Neural progenitor cell (in vitro differentiated cells): ENCODE data around the gene ARL17B. TPM values are rescaled to one million over a fixed set of nuclear protein-coding genes. Genes with fewer than 3 reads are reported as not detected.
"Not testable (repeated sequence)": the region's sequence is repeated elsewhere in the genome, so short reads cannot be mapped to it uniquely, and the experiment has no call there.

Source experiments
- DNase-seq: peaks from one replicate; pipeline ENCODE4 v3.0.0-alpha.2; 2016; ENCODE audit warnings: low spot score
- H2AFZ ChIP-seq: fragments of 200-600 bp; sonication (generic); replicated peaks from 2 replicates; pipeline ENCODE4 v1.6.1; 2016; ENCODE audit warnings: antibody characterized with exemption
- H3F3A ChIP-seq: fragments of 200-600 bp; sonication (generic); 2 replicates; pipeline ENCODE4 v1.6.1; 2016; ENCODE audit warnings: antibody characterized with exemption, low read depth
- H3K27ac ChIP-seq: fragments of 200-600 bp; sonication (generic); 2 replicates; pipeline ENCODE4 v1.5.1; 2016; ENCODE audit warnings: mild to moderate bottlenecking
- H3K27me3 ChIP-seq: fragments of 200-600 bp; sonication (generic); 2 replicates; pipeline ENCODE4 v1.6.1; 2016; ENCODE audit warnings: mild to moderate bottlenecking, moderate library complexity
- H3K36me3 ChIP-seq: fragments of 200-600 bp; sonication (generic); 2 replicates; pipeline ENCODE4 v1.5.1; 2016
- H3K4me1 ChIP-seq: fragments of 200-600 bp; sonication (generic); 2 replicates; pipeline ENCODE4 v1.6.1; 2016; ENCODE audit warnings: mixed run types
- H3K4me2 ChIP-seq: fragments of 200-600 bp; sonication (generic); 2 replicates; pipeline ENCODE4 v1.6.1; 2016
- H3K4me3 ChIP-seq: fragments of 200-600 bp; sonication (generic); 2 replicates; pipeline ENCODE4 v1.5.1; 2016
- H3K79me2 ChIP-seq: fragments of 200-600 bp; sonication (generic); 2 replicates; pipeline ENCODE4 v1.6.1; 2016; ENCODE audit warnings: low read depth
- H3K9ac ChIP-seq: fragments of 200-600 bp; sonication (generic); 2 replicates; pipeline ENCODE4 v1.6.1; 2016
- H3K9me3 ChIP-seq: fragments of 200-600 bp; sonication (generic); 2 replicates; pipeline ENCODE4 v1.5.1; 2016; ENCODE audit warnings: low read depth
- H4K20me1 ChIP-seq: fragments of 200-600 bp; sonication (generic); 2 replicates; pipeline ENCODE4 v1.6.1; 2016; ENCODE audit warnings: low read depth
- H3K27ac Mint-ChIP-seq: 3 replicates; pipeline ENCODE4 v1.8.0; 2021; ENCODE audit warnings: mixed read lengths
- H3K27me3 Mint-ChIP-seq: 2 replicates; pipeline ENCODE4 v1.8.0; 2022; ENCODE audit warnings: low read depth, mild to moderate bottlenecking, inconsistent platforms, moderate library complexity, mixed read lengths; ENCODE audit not compliant: insufficient read depth
- H3K36me3 Mint-ChIP-seq: 3 replicates; pipeline ENCODE4 v1.8.0; 2021; ENCODE audit warnings: mixed read lengths
- H3K4me1 Mint-ChIP-seq: 3 replicates; pipeline ENCODE4 v1.8.0; 2021; ENCODE audit warnings: mixed read lengths
- H3K4me3 Mint-ChIP-seq: 3 replicates; pipeline ENCODE4 v1.8.0; 2021; ENCODE audit warnings: mild to moderate bottlenecking, moderate library complexity, mixed read lengths
- H3K9me3 Mint-ChIP-seq: 3 replicates; pipeline ENCODE4 v1.8.0; 2020; ENCODE audit warnings: mixed read lengths
- total RNA-seq: library from RNA; depleted of rRNA; stranded (reverse); fragments of >200 nt; gene quantifications from 2 replicates; pipeline ENCODE4 v1.2.3, GENCODE V29; 2015; ENCODE audit warnings: low replicate concordance
- TF ChIP-seq, protein P1 (sequence below): fragments of 200-600 bp; sonication (generic); IDR thresholded peaks from 2 replicates; pipeline ENCODE4 v1.5.1; 2017; ENCODE audit warnings: antibody characterized with exemption, mild to moderate bottlenecking

The ARL17B gene
- total RNA-seq, 1 donor from 2014 or later: 22.4 TPM

DNA sequence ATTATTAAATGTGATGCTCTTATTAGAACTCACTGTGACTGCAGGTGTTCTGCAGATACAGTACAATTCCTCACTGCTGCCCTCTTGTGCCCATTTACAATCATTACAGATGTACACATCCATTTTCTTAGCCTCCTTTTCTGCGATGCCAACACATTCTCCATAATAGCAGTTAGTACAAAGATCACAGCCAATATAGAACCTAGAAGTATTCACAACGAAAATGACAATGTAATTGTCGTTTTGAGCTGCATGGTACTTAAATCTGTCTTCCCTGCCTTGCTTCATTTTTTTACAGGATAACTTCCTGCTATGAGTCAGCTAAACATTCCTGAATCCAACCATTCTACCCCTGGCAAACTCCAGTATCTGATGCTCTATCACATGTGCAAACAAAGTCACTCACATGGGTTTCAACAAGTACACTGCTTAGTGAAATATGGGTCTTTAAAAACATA, 74.8 kb downstream of the ARL17B start:
- H3K27ac ChIP-seq, H3K4me3 ChIP-seq, H3K9ac ChIP-seq, H3K4me2 ChIP-seq, H3K4me1 Mint-ChIP-seq, H3K27me3 ChIP-seq, H3K4me3 Mint-ChIP-seq, H3K36me3 ChIP-seq, H3K9me3 Mint-ChIP-seq, H3F3A ChIP-seq, H3K27ac Mint-ChIP-seq, H3K27me3 Mint-ChIP-seq, H2AFZ ChIP-seq, H3K4me1 ChIP-seq, H3K9me3 ChIP-seq, H3K36me3 Mint-ChIP-seq: not testable (repeated sequence)
- TF ChIP-seq, protein P1, sequence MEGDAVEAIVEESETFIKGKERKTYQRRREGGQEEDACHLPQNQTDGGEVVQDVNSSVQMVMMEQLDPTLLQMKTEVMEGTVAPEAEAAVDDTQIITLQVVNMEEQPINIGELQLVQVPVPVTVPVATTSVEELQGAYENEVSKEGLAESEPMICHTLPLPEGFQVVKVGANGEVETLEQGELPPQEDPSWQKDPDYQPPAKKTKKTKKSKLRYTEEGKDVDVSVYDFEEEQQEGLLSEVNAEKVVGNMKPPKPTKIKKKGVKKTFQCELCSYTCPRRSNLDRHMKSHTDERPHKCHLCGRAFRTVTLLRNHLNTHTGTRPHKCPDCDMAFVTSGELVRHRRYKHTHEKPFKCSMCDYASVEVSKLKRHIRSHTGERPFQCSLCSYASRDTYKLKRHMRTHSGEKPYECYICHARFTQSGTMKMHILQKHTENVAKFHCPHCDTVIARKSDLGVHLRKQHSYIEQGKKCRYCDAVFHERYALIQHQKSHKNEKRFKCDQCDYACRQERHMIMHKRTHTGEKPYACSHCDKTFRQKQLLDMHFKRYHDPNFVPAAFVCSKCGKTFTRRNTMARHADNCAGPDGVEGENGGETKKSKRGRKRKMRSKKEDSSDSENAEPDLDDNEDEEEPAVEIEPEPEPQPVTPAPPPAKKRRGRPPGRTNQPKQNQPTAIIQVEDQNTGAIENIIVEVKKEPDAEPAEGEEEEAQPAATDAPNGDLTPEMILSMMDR: peak; percentile 86
- peaks cover 17% of the 10 kb centered on the region for H3K79me2 ChIP-seq
- DNase-seq: peak; percentile 88
- H4K20me1 ChIP-seq: peaks cover 14% of the 10 kb centered on the region

DNA sequence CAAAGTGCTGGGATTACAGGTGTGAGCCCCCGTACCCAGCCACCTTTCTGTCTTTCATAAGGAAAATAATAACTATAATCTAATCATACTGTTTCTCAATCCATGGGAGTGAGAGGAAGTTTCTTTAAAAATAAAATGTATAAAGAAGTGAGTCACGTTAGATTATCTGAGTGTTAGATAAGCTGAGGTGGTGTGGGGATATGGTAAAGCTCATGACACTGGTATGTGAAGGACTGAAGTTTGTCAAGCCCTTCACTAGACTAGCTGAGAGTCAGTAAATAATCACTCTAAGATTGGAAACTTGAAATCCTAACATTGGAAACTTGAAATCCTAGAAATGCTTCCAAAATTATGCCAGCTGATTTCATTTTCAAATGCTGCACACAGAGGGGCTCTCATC, 76.1 kb downstream of the ARL17B start:
- not testable (repeated sequence) for H3K4me1 ChIP-seq, H3K4me3 ChIP-seq, H3K9ac ChIP-seq, DNase-seq, H2AFZ ChIP-seq, H3F3A ChIP-seq, H3K27me3 ChIP-seq, H3K4me1 Mint-ChIP-seq, H3K27ac Mint-ChIP-seq, H3K27me3 Mint-ChIP-seq, H3K9me3 ChIP-seq, H3K27ac ChIP-seq, H3K4me3 Mint-ChIP-seq, H3K4me2 ChIP-seq, H3K36me3 Mint-ChIP-seq, H3K36me3 ChIP-seq, H3K9me3 Mint-ChIP-seq
- H3K79me2 ChIP-seq: peaks cover 10% of the 10 kb centered on the region
- peaks cover 14% of the 10 kb centered on the region for H4K20me1 ChIP-seq

DNA sequence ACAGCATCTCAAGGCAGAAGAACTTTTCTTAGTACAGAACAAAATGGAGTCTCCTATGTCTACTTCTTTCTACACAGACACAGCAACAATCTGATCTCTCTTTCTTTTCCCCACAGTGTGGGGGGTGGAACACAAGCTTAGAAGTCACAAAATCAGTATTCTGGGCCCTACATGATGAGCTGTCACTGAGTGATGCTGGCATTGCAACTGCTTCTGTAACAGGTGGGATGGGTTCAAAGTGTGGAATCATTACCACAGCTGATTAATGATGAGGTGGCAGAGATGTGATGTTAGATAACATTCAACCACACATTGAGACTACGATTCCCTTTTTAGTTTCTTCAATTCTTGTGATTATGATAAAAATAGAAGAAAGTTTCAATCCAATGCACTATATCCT, 77.1 kb downstream of the ARL17B start:
- not testable (repeated sequence) for H3F3A ChIP-seq, H3K27me3 Mint-ChIP-seq, H3K4me1 Mint-ChIP-seq, H3K27ac Mint-ChIP-seq, H3K27me3 ChIP-seq, DNase-seq, H3K4me2 ChIP-seq, H3K4me3 ChIP-seq, H3K27ac ChIP-seq, H2AFZ ChIP-seq, H3K4me1 ChIP-seq, H3K36me3 Mint-ChIP-seq, H3K36me3 ChIP-seq, H3K9ac ChIP-seq, H3K9me3 Mint-ChIP-seq, H3K4me3 Mint-ChIP-seq, H3K9me3 ChIP-seq
- peaks cover 14% of the 10 kb centered on the region for H4K20me1 ChIP-seq
- H3K79me2 ChIP-seq: peaks cover 10% of the 10 kb centered on the region

DNA sequence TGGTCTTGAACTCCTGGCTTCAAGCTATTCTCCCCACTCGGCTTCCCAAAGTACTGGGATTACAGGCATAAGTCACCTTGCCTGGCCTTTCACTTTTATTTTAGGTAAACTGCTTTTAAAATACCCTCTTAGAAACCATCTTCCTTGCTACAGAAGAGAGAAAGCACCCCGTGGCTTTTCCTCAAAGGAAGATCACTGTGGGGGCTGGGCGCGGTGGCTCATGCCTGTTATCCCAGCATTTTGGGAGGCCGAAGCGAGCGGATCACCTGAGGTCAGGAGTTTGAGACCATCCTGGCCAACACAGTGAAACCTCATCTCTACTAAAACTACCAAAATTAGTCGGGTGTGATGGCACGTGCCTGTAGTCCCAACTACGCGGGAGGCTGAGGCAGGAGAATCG, 78.9 kb downstream of the ARL17B start:
- not testable (repeated sequence) for H3F3A ChIP-seq, H3K4me1 ChIP-seq, H3K4me1 Mint-ChIP-seq, H3K9me3 Mint-ChIP-seq, H2AFZ ChIP-seq, H3K27me3 ChIP-seq, H3K4me2 ChIP-seq, DNase-seq, H3K4me3 Mint-ChIP-seq, H3K4me3 ChIP-seq, H3K27ac ChIP-seq, H3K27me3 Mint-ChIP-seq, H3K9ac ChIP-seq, H3K36me3 ChIP-seq, H3K9me3 ChIP-seq, H3K27ac Mint-ChIP-seq, H3K36me3 Mint-ChIP-seq
- H4K20me1 ChIP-seq: peaks cover 11% of the 10 kb centered on the region
- peaks cover 10% of the 10 kb centered on the region for H3K79me2 ChIP-seq

DNA sequence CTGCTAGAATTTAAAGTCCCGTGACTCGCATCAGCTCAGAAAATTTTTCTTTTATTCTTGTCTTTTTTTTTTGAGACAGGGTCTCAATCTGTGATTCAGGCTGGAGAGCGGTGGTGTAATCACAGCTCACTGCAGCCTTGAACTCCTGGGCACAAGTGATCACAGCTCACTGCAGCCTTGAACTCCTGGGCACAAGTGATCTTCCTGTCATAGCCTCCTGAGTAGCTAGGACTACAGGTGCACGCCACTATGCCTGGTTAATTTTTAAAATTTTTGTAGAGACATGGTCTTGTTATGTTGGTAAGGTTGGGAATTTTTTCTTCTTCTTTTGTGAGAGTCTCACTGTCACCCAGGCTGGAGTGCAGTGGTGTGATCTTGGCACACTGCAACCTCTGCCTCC, 80.2 kb downstream of the ARL17B start:
- not testable (repeated sequence) for H3K4me3 Mint-ChIP-seq, H3K27ac Mint-ChIP-seq

DNA sequence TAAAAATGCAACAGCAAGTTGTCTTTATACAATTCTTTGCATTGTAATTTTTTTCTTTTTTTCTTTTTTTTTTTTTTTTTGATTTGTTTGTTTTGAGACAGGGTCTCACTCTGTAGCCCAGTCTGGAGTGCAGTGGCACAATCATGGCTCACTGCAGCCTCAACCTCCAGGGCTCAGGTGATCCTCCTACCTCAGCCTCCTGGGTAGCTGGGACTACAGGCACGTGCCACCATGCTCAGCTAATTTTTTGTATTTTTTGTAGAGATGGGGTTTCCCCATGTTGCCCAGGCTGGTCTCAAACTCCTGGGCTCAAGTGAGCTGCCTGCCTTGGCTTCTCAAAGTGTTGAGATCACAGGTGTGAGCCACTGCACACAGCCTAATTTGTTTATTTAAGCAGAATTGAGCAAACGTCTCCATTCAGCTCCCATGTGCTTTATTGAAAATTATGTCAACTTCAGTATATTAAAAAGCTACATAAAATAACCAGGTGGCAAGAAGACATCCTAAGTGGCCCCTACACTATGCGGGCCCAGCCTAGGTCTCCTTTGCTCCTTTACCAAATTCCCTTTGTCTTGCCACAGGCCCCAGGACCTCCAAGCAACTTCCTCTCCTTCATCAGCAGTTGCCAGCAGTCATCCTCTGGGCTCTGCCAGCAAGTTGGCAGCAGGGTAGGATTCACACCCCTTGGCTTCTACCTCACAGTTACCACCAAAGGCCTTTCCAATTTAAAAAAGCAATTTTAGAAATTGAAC, 84.7 kb downstream of the ARL17B start:
- H3K4me1 Mint-ChIP-seq, H3F3A ChIP-seq, H3K9me3 Mint-ChIP-seq, H3K79me2 ChIP-seq, H3K9ac ChIP-seq, H3K9me3 ChIP-seq, H3K4me1 ChIP-seq, H3K27me3 Mint-ChIP-seq, H3K36me3 Mint-ChIP-seq, H3K36me3 ChIP-seq, DNase-seq, H3K4me2 ChIP-seq, H2AFZ ChIP-seq, H3K27ac ChIP-seq, H3K4me3 Mint-ChIP-seq, H4K20me1 ChIP-seq, H3K4me3 ChIP-seq: not testable (repeated sequence)
- peak overlapping the region; percentile 20 for H3K27ac Mint-ChIP-seq
- H3K27me3 ChIP-seq: peaks cover 16% of the 10 kb centered on the region

More for the DNA sequence above, 80.2 kb downstream of the ARL17B start:
- not testable (repeated sequence) for H3K36me3 ChIP-seq, H3K4me1 ChIP-seq, H3K4me3 ChIP-seq, H3K27ac ChIP-seq, H3K9me3 Mint-ChIP-seq, H3K27me3 Mint-ChIP-seq, H3K4me1 Mint-ChIP-seq, H3K36me3 Mint-ChIP-seq, H2AFZ ChIP-seq, DNase-seq, H3F3A ChIP-seq, H3K9ac ChIP-seq, H3K4me2 ChIP-seq, H3K27me3 ChIP-seq, H3K9me3 ChIP-seq
- peaks cover 16% of the 10 kb centered on the region for H4K20me1 ChIP-seq
- peaks cover 10% of the 10 kb centered on the region for H3K79me2 ChIP-seq
